NCI-H446 (cell line): ENCODE measurements around the gene SPECC1L.
A peak's percentile ranks its signal among the peaks of the same experiment; 100 is the strongest.

Source experiments
- DNase-seq, 2 experiments: peaks; one replicate each; lab custom pipeline; 2025; lab: John Stamatoyannopoulos, UW

SPECC1L gene

DNA sequence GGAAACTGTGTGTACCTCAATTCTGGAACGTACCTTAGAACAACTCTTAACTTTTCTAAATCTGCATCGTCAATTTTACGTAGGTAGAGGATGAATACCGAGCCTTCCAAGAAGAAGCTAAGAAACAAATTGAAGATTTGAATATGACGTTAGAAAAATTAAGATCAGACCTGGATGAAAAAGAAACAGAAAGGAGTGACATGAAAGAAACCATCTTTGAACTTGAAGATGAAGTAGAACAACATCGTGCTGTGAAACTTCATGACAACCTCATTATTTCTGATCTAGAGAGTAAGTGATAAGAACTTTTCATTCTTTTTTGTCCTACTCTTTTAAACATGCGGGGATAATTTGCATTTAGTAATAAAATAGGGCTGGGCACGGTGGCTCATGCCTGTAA, 53.5 kb downstream of the SPECC1L start:
- no peak for DNase-seq

DNA sequence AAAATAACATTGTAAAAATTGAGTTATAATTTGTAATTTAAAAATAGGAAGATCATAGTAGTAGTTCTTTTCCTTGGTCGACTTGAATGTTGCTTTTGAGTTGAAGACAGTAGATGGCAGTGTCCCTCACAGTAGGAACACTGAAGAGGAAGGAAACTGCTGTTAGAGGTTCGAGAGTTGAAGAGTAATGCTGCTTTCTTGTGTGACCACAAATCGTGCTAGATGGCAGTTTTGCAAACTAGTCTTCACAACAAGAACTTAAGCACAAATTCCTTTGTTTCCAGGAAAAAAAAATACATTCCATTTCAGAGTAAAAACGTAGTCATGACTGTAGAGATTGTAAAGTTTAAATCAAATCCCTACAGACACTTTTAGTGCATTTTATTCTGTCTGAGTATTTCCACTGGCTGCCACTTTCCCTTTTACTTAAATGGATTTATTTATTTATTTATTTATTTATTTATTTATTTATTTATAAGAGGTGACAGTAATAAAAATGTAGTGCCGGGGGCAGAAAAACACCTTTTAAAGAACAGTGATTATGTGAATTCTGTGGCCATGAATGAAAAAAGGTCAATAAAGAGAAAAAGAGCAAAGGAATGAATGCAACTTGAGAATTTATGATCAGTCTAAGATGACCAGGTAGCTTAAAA, 54.6 kb downstream of the SPECC1L start:
- peak; percentile 25 to 64 for DNase-seq

DNA sequence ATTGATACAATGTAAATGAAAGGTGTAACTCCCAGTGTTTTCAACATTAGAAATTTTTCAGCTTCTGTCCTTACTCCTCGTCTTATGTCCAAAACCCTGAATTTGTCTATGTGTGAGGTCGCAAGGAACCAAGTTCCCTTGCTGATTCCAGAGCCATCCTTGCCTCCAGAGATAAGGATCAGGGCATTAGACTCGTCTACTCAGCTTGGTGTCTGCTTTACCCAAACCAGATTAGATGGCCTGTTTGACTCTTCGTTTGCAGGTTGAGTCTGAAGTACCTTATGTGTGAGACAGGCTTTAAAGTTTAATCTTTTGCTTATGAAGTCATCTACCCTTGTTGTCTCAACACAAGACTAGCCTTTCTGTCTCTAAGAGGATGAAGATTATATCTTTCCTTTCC, 55.6 kb downstream of the SPECC1L start:
- no peak for DNase-seq

DNA sequence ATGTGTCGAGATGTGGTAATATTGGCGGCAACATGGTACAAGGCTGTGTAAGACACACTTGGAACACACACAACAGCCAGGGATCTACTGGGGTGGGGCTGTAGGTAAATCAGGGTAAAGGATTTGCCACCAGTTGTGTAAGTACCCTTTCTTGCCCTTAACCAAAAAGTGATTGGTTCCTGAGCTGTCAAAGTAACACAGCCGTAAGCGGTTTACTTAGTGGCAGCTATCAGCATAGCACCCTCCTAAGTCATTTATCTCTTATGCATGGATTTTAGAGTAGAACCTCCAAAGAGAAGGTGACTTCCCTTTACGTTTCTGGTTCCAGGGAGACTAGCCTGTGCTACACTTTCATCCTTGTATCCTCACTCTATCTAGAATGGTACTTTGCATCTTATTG, 57.2 kb downstream of the SPECC1L start:
- no peak for DNase-seq

DNA sequence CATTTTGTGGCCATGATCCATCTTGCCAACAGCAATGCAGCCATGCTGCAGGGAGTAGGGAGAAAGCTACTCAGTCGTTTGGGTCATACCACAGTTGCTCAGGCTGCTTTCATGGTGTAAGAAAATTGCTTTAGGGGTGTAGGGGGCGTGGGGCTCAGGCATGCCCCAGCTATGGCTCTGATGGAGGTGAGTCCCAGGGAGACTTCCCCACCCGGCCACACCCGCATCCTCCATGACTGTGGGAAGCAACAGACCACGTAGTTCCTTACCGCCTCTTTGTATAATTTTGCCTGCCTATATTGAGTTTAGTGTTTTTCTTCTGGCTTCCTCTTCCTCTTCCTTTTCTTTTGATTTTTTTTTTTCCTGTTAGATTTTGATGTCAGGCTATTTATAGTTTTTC, 58.8 kb downstream of the SPECC1L start:
- no peak for DNase-seq

DNA sequence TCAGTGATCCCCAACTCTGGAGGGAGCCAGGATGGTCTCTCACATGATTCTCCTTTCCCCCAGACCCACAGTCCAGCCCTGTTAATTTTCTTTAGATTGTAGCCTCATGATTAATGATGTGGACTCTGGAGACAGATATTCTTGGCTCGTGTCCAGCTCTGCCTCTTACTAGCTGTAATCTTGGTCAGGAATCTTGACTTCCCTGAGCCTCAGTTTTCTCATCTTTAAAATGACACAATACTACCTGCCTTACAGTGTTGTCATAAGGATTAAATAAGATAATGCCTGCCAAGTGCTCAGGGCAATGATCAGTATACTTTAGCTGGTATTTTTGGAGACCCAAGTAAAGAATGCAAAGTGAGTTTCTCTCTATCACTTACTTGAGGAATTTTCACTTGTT, 60.0 kb downstream of the SPECC1L start:
- no peak for DNase-seq

DNA sequence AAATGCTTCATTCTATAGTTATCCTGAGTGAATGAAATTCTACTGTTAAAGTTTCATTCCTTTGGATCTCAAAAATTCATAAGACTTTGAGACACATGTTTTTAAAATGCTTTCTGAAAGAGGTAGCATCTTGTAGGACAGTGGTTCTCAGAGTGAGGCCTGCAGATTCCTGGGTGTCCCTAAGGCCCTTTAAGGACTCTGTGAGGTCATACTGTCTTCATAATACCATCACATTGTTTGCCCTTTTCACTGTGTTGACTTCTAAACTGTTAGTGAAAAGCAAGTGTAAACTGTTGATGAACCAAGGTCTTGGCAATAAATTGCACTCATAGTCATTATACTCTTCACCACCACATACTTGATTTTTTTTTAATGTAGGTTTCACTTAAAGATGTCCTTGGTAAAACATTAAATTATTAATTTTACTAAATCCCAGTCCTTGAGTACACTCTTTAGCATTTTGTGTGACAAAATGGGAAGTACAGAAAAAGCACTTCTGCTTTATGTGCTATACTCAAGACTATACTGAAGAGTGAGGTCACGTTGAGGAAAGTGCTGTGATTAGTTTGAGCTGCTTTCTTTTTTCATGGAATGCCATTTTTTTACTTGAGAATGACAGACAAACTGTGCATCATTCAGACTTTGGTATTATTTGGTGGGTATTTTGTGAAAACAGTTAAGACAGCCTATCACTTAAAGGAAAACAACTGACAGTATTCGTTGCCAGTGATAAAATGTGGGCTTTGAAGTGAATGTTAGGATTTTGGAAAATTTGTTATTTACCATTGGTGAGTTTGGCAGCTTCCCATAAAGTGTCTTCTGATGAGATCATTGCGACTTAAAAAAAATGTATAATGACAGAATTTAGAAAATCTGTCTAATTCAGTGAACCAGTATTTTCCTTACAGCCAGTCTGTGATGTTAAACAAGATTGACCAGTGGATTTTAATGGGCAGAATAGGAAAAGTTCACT, 61.1 kb downstream of the SPECC1L start:
- DNase-seq, result no peak

DNA sequence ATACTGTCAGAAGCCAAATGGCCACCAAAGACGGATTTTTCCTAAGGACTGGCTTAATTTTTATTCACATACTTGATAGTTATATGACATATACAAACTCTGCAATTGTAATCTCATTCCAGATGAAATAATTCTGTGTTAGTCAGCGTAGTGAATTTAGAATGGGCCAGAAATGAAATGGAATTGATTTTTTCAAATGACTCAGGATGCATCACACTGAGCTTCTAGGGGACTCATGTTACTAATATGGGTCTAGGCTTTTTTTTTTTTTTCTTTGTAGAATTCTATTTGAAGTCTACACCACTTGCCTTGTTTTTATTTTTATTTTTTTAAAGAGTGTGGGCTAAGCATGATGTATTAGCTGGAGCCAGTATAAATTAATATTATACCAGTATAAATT, 62.7 kb downstream of the SPECC1L start:
- no peak for DNase-seq

DNA sequence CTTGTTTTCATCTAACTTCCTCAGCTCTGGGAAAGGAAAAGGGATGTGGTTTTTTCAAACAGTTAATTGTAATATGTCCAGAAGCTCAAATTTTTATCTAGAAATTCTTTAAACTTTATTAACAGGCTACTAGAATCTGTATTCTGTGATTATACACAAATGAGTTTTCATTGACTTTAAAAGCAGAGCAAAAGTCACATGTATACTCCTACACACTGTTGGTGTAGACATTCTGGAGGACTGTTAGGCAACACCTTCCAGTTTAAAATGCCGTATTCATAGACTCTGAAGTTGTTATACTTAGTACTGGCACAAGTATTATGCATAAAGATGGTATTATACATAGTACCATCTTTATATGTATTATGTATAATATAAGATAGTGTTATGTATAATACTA, 64.9 kb downstream of the SPECC1L start:
- no peak for DNase-seq

DNA sequence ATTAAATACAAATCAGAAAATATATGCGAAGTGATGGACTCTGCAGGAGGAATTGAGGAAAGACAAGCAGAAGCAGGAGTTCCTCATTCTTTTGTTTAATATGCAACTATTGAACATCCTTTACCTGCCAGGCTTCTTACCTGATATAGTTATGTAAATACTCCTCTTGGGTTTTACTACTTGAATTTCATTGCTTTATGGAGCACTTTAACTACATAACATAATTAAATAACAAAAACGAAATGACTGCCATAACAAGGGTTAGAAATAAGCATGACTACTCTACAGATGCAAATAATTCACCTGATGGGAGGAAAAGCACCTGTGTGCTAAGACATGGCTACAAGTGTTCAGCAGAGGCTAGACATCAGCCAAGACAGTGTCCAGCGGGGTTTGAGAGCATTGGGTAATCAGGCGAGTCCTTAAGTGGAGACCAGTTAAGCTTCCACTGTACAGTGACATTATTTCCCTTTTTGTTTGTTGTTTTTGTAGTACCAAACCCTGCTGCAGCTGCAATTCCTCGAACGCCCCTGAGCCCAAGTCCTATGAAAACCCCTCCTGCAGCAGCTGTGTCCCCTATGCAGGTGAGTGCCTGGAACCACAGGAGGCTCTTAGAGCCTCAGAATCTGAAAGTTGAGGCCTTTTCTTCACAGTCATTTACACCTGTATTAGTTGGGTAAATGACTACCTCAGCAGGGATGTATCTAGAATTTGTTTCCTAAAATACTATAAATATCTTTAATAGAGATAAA, 67.4 kb downstream of the SPECC1L start:
- DNase-seq, result no peak

DNA sequence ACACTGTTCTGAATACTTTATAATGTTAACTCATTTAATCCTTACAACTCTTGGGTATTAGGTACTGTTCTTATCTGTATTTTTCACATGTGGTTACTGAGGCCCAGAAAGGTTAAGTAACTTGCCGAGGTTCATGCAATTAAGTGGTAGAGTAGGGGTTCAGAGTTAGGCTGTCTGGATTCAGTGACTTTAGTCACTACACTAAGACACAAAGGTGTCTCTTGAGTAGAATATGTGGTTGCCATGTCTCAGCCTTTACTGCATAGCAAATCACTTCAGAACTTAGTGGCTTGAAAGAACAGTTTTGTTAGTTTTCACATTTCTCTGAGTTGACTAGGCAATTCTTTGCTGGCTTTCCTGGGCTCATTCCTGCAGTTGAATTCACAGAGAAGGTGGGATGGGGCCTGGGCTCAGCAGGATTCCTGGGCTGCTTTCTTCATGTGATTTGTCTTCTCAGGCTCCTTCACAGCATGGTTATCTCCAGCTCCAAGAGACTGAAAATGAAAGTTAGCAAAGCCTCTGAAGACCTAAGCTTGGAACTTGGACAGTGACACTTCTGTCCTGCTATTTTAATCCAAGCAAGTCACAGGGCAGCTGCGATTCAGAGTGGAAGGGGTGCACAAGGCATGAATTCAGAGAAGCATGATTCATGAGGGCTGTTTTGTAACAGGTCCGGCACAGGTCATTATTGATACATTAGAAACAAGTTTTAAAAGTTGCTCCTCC, 68.3 kb downstream of the SPECC1L start:
- no peak for DNase-seq

DNA sequence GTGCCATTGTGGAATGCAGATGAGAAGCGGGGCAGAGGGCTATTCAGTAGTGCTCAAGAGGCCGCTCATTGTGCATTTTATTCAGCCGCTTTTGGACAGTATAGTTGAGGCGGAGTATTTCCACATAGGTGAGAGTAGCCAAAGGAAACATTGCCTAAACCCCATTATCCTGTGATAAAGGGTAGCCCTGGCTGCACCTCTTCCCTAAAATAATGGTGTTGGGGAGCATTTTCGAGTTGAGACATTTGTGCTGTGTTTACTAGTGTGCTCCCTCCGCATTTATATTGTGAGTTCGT, 68.8 kb downstream of the SPECC1L start:
- DNase-seq, result no peak

DNA sequence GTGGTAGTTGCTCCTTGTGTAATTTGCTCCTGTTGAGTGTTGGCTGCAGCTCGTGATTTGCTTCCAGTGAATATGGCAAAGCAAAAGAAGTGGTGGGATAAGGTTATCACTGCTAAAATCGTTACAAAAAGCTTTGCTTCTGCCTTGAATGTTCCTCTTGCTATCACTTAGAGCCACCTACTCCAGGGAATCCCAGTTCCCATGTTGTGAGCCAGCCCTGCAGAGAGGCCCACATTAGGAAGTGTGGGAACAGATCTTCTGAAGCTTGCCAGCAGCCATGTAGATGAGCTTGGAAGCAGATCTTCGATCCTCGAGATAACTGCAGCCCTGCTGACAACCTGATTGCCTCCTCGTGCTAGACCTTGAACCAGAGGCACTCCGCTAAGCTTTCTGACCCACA, 71.0 kb downstream of the SPECC1L start:
- no peak for DNase-seq

DNA sequence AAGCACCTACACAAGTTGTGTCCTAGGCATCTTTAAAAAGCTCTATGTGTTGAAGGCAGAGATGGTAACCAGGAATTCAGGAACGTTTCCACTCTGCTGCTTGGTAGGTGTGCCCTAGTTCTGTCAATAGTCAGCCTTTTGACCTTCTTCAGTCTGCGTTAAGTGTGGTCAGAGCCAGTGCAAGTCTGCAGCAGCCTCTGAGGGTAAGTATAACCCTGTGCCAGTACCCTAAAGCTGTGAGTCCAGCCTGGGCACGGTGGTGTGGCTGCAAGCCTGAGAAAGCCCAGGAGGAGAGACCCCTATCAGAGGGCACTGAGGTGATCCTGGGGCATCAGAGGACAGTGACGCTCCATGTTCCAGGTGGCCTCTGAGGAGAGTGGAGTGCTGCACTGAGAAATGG, 80.0 kb downstream of the SPECC1L start:
- DNase-seq, result no peak

DNA sequence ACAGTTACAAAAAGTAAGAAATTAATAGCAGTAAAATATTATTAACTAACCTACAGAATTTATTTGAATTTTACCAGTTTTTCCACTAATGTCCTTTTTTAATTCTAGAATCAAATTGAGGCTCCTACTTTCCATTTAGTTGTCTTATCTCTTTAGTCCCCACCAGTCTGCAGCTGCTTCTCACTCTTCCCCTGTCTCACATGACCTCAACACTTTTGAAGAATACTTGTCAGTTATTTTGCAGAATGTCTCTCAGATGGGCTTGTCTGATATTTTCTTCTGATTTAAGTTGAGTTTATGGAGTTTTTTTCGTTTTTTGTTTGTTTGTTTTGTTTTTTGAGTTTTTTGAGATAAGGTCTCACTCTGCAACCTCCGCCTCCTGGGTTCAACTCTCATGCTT, 82.5 kb downstream of the SPECC1L start:
- DNase-seq, result no peak

DNA sequence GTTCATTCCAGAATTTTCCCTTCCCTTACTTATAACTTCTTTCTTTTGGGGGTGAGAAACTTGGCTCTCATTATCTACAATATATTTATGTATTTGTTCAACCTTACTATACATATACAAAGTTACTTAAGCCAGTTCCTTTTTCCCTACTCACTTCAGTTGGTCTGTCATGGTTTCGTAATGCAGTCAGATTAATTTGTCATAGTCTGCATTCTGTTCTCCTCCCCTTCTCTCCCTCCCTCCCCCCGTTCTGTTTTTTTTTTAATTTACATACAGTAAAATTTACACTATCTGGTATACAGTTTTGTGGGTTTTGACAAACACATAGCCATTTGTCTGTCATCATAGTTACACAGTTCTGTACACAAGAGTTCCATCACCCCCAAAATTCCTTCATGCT, 84.9 kb downstream of the SPECC1L start:
- no peak for DNase-seq

DNA sequence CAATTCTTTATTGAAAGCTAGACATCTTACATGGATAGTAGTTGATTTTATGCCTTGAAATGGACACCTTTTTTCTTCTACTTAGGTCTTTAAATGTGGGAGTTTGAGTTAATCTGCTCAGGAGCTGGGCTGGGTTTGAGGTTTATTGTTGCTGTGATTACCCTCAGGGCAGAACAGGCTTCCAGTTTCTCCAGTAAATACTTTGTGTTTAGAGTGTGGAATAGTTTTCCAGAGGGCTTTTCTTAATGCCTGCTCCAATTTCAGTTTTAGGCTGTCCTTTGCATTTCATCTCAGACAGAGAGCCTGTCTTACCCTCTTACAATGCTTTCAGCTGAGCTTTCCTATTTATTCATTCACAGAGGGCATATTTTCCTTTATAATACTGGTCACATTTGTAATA, 86.9 kb downstream of the SPECC1L start:
- DNase-seq, result no peak

DNA sequence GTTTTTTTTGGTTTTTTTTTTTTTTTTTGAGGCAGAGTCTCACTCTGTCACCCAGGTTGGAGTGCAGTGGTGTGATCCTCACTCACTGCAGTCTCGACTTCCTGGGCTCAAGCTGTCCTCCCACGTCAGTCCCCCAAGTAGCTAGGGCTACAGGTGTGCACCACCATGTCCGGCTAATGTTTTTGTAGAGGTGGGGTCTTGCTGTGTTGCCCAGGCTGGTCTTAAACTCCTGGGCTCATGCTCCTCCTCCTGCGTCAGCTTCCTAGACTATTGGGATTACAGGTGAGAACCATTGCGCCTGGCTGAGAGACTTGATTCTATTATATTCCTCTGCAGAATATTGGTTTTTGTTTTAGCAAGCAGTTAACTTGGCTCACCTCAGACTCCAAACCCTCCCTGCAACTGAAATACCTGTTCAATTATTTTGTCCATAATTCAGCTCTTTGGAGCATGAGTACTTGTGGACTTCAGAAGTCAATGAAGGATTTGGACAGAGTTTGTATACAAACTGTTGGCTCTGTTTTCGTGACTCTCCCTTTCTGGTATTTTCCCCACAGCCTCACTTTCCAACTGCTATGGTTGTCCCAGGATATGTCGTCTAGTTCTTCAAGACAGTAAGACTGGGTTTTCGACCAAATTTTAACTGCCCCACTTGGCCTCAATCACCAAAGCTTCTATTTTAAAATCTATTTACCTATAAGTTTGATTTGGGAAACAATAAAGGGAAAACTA, 87.6 kb downstream of the SPECC1L start:
- no peak for DNase-seq

DNA sequence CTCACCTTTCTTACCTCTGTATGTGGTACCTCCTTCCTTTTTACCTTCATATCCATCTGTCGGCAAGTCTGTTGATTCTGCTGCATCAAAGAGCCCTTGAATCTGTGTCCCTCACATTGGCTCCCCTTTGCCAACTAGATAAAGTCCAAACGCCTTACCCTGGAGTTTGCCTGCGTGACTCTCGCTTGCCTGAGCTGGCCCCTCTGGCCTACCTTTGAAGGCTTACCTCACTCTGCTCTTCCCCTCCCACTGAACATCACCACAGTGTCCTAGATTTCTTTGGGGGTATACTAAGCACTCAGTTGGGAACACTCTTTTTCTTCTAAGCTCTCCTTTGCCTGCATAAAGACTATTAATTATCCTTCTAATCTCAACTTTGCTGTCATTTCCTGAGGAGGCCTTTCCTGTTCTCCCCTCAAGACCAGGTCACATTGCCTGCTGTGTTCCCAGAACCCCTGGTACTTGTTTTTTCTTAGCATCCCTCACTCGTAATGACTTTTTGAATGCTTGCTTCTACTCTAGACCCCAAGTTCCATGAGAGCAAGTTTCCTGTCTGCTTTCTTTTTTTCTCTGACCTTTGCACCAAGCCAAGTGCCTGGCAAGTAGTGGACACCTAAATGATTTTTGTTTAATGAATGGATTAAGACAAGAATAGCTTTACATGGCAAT, 89.0 kb downstream of the SPECC1L start:
- DNase-seq, result no peak

DNA sequence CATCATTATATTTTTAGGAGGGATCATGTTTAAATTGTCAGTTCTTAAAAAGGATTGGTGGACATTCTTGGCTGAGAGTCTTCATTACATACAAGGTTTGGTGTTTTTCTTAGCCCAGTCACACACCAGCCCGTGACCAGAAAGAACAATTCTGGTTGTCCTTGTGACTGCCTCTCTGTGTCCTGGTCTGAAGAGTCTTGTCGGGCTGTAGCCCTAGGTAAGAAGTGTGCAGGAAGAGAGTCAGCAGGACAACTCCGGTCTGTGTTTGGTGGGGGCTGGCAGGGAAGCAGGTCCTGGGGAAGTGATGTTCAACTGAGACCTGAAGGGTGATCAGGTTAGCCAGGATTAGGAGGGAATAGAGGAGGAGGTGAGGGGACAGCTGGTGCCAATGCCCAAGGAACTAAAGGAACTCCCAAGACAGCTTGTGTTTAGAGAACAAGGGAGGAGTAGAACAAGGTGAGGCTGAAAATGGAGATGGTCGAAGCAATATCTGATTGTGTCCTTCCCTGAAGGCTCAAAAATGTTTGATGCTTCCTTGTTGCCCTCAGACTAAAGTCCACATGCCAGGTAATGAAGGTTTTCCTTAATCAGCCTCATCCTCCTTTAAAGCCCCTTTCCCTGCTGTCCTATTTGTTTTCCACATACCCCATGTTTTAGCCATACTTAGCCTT, 91.5 kb downstream of the SPECC1L start:
- DNase-seq, result no peak

DNA sequence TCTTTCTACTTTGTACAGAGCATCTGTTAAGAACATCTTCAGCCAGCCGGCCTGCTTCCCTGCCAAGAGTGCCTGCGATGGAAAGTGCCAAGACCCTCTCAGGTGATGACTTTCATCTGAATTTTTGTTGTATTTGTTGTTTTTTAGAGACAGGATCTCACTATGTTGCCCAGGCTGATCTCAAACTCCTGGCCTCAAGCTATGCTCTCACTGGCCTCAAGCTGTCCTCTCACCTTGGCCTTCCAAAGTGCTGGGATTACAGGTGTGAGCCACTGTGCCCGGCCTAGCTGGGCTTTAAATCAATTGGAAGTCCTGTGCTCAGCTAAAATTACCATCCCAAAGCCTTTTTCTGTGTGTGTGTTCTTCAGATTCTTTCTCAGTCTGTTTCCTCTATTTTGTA, 92.6 kb downstream of the SPECC1L start:
- no peak for DNase-seq
